Fibroblast of mammary gland (primary cell): ENCODE data around the gene ITFG2.
A peak's percentile ranks its signal among the peaks of the same experiment; 100 is the strongest.

Source experiments
- DNase-seq: peaks from one replicate; pipeline ENCODE4 v3.0.0-alpha.2; 2010; ENCODE audit warnings: low read depth
- H3K4me3 ChIP-seq: 2 replicates; pipeline ENCODE4 v1.5.1; 2011; ENCODE audit warnings: low read depth, mild to moderate bottlenecking, low read length, moderate library complexity; ENCODE audit not compliant: control insufficient read depth
- TF ChIP-seq, protein P1 (sequence below): conservative IDR thresholded peaks from 2 replicates; pipeline ENCODE4 v1.5.1; 2011; ENCODE audit warnings: low read depth, low read length, inconsistent platforms; ENCODE audit not compliant: control insufficient read depth, insufficient read depth

The ITFG2 gene

DNA sequence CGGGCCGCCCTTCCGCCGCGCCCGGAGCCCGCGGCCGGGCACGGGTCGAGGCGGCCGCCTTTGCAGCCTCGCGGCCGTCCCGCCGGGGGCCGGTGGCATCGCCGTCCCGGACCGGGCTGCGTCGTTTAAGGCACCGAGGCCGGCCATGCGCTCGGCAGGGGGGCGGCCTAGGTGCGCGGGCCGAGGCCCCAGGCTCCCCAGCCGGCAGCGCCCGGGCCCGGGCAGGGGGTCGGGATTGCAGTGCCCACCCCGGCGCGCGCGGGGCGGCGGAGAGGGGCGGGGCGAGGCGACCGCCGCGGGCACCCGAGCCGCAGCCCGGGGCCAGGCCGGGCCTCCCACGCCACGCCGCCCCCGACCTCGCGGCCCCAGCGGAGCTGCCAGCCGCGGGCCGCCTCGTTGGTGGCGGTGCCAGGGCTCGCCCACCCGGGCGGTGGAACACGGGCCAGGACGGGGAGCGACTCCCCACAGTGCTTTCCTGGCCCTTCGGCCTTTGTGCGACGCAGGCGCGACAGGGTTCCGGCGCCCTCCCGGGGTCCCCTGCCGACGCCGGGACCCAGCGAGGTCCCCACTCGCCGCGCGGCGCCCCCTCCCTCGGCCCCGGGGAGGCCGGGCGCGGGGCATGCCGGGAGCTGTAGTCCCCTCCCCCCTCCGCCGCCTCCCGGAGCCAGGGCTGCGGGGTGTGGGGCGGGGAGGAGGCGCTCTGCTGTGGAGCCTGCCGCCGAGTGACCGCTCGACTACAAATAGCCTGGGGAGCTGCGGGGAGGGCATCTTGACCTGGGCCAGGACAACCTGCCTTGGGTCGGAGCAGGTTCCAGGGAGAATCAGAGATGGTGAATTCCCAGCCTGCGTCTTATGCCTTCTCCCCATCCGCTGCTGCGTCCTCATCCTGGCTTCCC, 16.9 kb upstream of the ITFG2 start:
- peak overlapping the region; percentile 82 for H3K4me3 ChIP-seq
- TF ChIP-seq, protein P1, sequence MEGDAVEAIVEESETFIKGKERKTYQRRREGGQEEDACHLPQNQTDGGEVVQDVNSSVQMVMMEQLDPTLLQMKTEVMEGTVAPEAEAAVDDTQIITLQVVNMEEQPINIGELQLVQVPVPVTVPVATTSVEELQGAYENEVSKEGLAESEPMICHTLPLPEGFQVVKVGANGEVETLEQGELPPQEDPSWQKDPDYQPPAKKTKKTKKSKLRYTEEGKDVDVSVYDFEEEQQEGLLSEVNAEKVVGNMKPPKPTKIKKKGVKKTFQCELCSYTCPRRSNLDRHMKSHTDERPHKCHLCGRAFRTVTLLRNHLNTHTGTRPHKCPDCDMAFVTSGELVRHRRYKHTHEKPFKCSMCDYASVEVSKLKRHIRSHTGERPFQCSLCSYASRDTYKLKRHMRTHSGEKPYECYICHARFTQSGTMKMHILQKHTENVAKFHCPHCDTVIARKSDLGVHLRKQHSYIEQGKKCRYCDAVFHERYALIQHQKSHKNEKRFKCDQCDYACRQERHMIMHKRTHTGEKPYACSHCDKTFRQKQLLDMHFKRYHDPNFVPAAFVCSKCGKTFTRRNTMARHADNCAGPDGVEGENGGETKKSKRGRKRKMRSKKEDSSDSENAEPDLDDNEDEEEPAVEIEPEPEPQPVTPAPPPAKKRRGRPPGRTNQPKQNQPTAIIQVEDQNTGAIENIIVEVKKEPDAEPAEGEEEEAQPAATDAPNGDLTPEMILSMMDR, result no peak
- peak; percentile 38 for DNase-seq

DNA sequence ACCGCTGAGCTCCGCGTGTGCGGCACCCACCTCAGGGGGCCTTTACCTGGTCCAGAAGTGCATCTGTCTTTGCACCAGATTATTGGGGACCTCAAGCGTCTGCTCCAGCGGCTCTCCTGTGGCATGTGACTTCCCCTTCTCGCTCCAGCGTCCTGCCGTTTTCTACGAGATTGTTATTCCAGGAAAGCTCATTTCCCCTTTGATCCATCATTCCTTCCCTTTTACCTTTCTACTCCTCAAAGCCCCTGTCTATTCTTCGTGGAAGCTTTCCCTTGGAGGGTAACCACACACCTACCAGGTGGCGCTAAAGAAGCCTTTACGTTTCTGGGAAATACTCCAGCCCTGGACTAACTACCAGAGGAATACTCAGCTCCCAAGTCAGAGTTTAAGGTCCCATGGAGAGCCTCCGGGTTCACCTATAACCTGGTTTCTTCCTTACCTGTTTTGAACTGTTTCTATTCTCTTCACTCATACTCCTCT, 16.2 kb upstream of the ITFG2 start:
- no peak for DNase-seq
- TF ChIP-seq, protein P1, result no peak
- H3K4me3 ChIP-seq, result peak overlapping the region; percentile 82

DNA sequence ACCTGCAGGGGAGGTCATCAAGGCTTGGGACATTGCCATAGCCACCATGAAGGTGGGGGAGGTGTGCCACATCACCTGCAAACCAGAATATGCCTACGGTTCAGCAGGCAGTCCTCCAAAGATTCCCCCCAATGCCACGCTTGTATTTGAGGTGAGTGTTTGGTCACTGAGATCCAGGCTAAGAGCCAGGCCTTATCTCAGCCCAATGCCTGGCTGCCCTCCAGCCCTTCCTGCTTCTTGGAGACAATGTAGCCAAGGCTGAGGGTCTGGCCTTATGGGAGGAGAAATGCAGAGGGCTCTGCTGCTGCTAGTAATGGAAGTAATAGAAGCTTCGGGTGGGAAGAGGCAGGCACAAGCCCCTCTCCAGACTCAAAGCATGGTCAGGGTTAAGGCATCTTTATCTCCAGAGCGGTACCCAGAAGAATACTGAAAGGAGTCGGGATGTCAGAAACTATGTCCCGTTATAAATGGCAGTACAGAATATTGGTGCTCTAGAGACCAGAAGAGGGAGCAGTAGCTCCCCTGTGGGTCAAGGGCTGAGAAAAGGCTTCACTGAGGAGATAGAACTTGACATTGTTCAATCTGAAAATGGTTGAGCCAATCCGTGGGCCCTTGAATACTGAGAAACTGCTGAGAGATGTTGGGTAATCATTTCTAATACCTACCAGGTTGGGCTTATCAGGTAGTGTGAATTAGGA, 14.6 kb upstream of the ITFG2 start:
- DNase-seq, result no peak
- TF ChIP-seq, protein P1, result peak; percentile 22
- H3K4me3 ChIP-seq, result no peak overlapping the region

DNA sequence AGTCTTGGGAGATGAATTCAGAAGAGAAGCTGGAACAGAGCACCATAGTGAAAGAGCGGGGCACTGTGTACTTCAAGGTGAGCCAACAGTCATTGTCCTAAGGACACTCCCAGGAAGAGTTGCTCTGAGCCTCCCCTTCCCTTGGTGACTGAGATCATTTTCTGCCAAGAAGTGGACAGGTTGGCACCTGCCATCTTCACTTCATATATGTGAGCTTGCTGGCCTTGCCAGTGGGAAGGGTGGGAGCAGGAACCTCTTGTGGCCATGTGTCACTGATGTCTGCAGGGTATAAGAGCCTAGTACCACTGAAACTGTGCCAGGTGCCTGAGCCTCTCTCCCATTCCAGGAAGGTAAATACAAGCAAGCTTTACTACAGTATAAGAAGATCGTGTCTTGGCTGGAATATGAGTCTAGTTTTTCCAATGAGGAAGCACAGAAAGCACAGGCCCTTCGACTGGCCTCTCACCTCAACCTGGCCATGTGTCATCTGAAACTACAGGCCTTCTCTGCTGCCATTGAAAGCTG, 12.4 kb upstream of the ITFG2 start:
- DNase-seq, result no peak
- TF ChIP-seq, protein P1, result no peak
- H3K4me3 ChIP-seq, result no peak overlapping the region

DNA sequence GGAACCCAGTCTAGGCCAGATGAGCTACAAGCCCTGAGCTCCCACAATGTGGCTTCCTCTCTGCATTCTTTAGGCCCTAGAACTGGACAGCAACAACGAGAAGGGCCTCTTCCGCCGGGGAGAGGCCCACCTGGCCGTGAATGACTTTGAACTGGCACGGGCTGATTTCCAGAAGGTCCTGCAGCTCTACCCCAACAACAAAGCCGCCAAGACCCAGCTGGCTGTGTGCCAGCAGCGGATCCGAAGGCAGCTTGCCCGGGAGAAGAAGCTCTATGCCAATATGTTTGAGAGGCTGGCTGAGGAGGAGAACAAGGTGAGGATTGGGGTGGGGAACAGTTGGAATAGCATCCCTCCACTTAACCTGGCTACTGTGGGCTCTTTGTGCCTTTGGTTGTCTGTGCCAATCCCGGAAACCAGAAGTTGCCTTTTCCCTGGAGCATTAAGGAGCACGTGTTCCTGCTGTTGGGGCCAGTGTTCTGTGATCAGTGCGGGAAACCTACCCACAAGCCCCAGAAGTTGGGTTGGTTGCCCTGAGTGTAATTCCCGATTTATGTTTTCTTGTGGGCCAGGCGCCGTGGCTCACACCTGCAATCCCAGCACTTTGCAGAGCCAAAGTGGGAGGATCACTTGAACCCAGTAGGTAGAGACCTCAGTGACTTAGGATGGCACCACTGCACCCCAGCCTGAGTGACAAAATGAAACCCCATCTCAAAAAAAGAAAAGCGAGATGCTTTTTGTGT, 11.3 kb upstream of the ITFG2 start:
- TF ChIP-seq, protein P1, result no peak
- no peak for DNase-seq
- no peak overlapping the region for H3K4me3 ChIP-seq
